ENCODE results near the gene NAP1L1. TPM values are rescaled to one million over a fixed set of nuclear protein-coding genes. Genes with fewer than 3 reads are reported as not detected.

Gene NAP1L1
- total RNA-seq, 4 donors from 2014 or later = 49.6 to 334 (median 79.7) TPM

DNA sequence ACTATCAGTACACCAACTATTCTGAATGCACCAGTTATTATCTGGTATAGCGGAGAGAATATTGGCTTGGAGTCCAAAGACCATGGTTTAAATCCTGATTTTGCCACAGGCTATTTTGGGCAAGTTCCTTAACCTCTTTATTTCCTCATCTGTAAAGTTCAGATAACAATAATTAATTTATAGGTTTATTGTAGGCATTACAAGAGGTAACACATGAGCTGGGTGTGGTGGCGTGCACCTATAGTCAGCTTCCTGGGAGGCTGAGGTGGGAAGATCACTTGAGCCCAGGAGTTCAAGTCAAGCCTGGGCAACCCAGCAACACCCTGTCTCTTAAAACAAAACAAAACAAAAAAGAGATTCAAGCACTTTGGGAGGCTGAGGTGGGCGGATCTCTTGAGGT lies 76.1 kb downstream of the NAP1L1 start:
- Histone ChIP-seq H3K36me3 (no peaks in the 10 kb centered on the region), H3K4me3 (no peak overlapping the region), H3K27me3 (no peaks in the 10 kb centered on the region), H3K27ac (no peak overlapping the region), H3K4me1 (peaks cover 0 to 6% (median 0%) of the 10 kb centered on the region in 4 donors), H3K9me3 (peaks cover 0 to 3% (median 0%) of the 10 kb centered on the region in 4 donors)
- peak in 1 of 3 donors; percentile 60 for DNase-seq
- TF ChIP-seq CTCF (IDR thresholded peaks at IDR 0.05) (no peak), POLR2A (IDR thresholded peaks at IDR 0.05) (no peak)

DNA sequence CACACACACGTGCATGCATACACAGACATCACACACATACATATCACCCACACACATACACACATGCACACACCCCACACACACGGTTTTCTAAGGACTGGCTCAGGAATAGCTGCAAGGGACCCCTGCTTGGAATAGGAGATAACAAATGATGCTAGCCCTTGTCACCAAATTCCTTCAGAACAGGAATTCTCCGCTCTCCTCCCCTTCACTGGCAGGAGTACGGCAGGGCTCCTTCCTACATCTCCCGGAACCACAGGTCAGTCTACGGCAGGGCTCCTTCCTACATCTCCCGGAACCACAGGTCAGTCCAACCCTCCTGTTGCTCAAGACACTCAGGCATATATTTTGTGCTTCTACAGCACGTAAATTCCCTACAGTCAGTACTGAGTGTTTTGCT lies 76.8 kb downstream of the NAP1L1 start:
- H3K4me1 ChIP-seq = peaks cover 0 to 6% (median 0%) of the 10 kb centered on the region in 4 donors
- no peak for TF ChIP-seq POLR2A (IDR thresholded peaks at IDR 0.05)
- H3K4me3 ChIP-seq = no peak overlapping the region
- H3K27ac ChIP-seq = no peak overlapping the region
- no peaks in the 10 kb centered on the region for H3K27me3 ChIP-seq
- peaks cover 0 to 3% (median 0%) of the 10 kb centered on the region in 4 donors for H3K9me3 ChIP-seq
- DNase-seq = no peak
- H3K36me3 ChIP-seq = no peaks in the 10 kb centered on the region

DNA sequence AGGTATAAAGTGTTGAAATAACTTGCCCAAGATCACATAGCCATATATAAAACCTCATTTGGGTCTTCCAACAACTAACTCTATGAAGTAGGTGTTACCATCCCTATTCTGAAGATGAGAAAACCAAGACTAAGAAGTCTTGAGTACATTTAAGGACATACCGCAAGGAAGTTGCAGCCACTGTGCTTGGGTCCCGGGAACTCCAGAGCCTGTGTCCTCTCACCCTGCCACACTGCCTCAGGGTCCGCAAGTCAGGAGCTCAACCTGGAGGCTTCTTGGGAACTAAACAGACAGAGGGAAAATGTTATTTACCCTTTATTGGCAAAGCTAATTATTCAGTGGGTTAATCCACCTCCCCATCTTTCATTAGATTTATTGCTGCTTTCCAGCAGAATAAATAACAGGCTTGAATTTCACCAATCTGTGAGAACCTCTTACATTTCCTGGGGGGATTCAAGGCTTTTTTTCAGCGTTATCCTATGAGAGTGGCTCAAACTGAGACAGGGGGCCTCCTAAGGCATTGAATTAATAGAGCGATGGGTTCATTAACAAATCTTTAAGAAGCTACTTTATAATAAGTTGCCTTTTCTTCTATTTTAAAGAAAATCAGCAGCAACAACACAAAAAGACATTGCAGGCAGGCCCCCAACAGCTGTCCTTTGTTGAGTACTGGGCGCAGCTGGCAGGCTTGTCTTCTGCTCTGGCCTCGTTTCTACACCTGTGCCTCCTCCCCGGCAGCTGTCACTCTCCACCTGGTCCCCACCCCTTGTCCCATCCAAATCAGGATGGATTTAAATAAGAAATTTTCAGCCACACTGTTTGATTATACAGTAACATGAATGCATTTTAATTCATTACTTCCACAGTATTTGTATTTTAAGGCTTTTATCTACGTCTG lies 78.2 kb downstream of the NAP1L1 start:
- TF ChIP-seq CTCF (IDR thresholded peaks at IDR 0.05) (no peak), POLR2A (IDR thresholded peaks at IDR 0.05) (no peak)
- Histone ChIP-seq H3K9me3 (peaks cover 0 to 3% (median 0%) of the 10 kb centered on the region in 4 donors), H3K4me3 (no peak overlapping the region), H3K4me1 (peaks cover 0 to 6% (median 0%) of the 10 kb centered on the region in 4 donors), H3K27ac (no peak overlapping the region), H3K27me3 (no peaks in the 10 kb centered on the region), H3K36me3 (no peaks in the 10 kb centered on the region)
- DNase-seq = no peak

DNA sequence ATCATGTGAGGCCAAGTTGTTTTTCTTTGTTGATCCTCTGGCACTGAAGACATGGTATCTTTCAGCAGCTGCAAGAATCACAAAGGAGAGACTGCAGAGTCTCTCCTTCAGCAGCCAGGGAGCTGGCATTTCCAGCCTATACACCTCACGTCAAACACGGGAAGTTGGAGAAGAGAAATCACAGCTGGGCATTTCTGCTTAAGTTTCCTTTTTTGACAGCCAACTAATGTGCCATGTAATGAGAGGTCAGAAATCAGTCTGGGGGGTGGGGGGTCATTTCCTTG lies 81.2 kb downstream of the NAP1L1 start:
- H3K4me1 ChIP-seq = no peaks in the 10 kb centered on the region

GRCh38 chr12:76002598-76003354 lies 81.7 kb downstream of the NAP1L1 start:
- no peaks in the 10 kb centered on the region for H3K36me3 ChIP-seq
- no peak overlapping the region for H3K27ac ChIP-seq
- TF ChIP-seq POLR2A (IDR thresholded peaks at IDR 0.05) (no peak), CTCF (IDR thresholded peaks at IDR 0.05) (no peak)
- H3K4me1 ChIP-seq = no peaks in the 10 kb centered on the region
- no peak for DNase-seq
- no peak overlapping the region for H3K4me3 ChIP-seq
- no peaks in the 10 kb centered on the region for H3K27me3 ChIP-seq
- peaks cover 0 to 3% (median 0%) of the 10 kb centered on the region in 4 donors for H3K9me3 ChIP-seq

More for the DNA sequence above, 81.2 kb downstream of the NAP1L1 start:
- Histone ChIP-seq H3K27me3 (no peaks in the 10 kb centered on the region), H3K9me3 (peaks cover 0 to 3% (median 0%) of the 10 kb centered on the region in 4 donors), H3K36me3 (no peaks in the 10 kb centered on the region), H3K27ac (no peak overlapping the region), H3K4me3 (no peak overlapping the region)
- TF ChIP-seq CTCF (IDR thresholded peaks at IDR 0.05) (no peak), POLR2A (IDR thresholded peaks at IDR 0.05) (no peak)
- no peak for DNase-seq

All from Peyer's patch (tissue), 4 donors.